Fibroblast of villous mesenchyme (primary cell): ENCODE measurements around the gene ELAPOR2. TPM values are rescaled to one million over a fixed set of nuclear protein-coding genes. Genes with fewer than 3 reads are reported as not detected.
"Not testable (repeated sequence)": the region's sequence is repeated elsewhere in the genome, so short reads cannot be mapped to it uniquely, and the experiment has no call there.

Source experiments
- DNase-seq: peaks from one replicate; pipeline ENCODE4 v3.0.0-alpha.2; 2010; ENCODE audit warnings: low read depth
- H3K4me3 ChIP-seq: 2 replicates; pipeline ENCODE4 v1.5.1; 2011; ENCODE audit warnings: low read depth, mild to moderate bottlenecking, low read length
- CTCF ChIP-seq: IDR thresholded peaks from 2 replicates; pipeline ENCODE4 v1.5.1; 2012; ENCODE audit warnings: low read depth, mild to moderate bottlenecking, low read length; ENCODE audit not compliant: insufficient read depth
- total RNA-seq: library from RNA; depleted of rRNA; stranded (reverse); fragments of >200 nt; gene quantifications from 2 replicates; pipeline ENCODE4 v1.2.3, GENCODE V29; 2012

The ELAPOR2 gene
- total RNA-seq, result 1.7 and 8.4 TPM in 2 replicates

GRCh38 chr7:87059525-87060287 is at the start of gene ELAPOR2:
ELAPOR2 (minus strand) TSS chr7:87059654; CDS start chr7:87059513, 141 bp downstream.
- H3K4me3 ChIP-seq, result peak within 1 kb of the TSS; percentile 47
- peak; percentile 21 for TF ChIP-seq CTCF
- peak; percentile 13 for DNase-seq

- DNase-seq, result no peak
- H3K4me3 ChIP-seq, result no peak overlapping the region
- TF ChIP-seq CTCF, result no peak
Observed at GRCh38 chr7:87107949-87108776, 48.7 kb upstream of the ELAPOR2 start.

GRCh38 chr7:87106974-87107612 is 47.6 kb upstream of the ELAPOR2 start:
- DNase-seq, result no peak
- H3K4me3 ChIP-seq, result no peak overlapping the region
- TF ChIP-seq CTCF, result no peak

- no peak for DNase-seq
- no peak for TF ChIP-seq CTCF
- H3K4me3 ChIP-seq, result no peak overlapping the region
Observed at GRCh38 chr7:87105401-87105800, 45.9 kb upstream of the ELAPOR2 start.

GRCh38 chr7:87100326-87100725 is 40.9 kb upstream of the ELAPOR2 start:
- no peak overlapping the region for H3K4me3 ChIP-seq
- DNase-seq, result no peak
- TF ChIP-seq CTCF, result no peak

- H3K4me3 ChIP-seq, DNase-seq: not testable (repeated sequence)
Observed at GRCh38 chr7:87097375-87097774, 37.9 kb upstream of the ELAPOR2 start.

- TF ChIP-seq CTCF, result no peak
- H3K4me3 ChIP-seq, result no peak overlapping the region
- no peak for DNase-seq
Observed at GRCh38 chr7:87094322-87094721, 34.9 kb upstream of the ELAPOR2 start.
